OCI-M2 (cell line): ENCODE data around the gene WDR27.
"Not testable (repeated sequence)": the region's sequence is repeated elsewhere in the genome, so short reads cannot be mapped to it uniquely, and the experiment has no call there.

Experiments used
- DNase-seq: peaks from one replicate; lab custom pipeline; 2025; ENCODE audit not compliant: unreplicated experiment; lab: John Stamatoyannopoulos, UW

WDR27 gene

GRCh38 chr6:169533301-169534038 is 168.4 kb downstream of the WDR27 start:
- no peak for DNase-seq

DNA sequence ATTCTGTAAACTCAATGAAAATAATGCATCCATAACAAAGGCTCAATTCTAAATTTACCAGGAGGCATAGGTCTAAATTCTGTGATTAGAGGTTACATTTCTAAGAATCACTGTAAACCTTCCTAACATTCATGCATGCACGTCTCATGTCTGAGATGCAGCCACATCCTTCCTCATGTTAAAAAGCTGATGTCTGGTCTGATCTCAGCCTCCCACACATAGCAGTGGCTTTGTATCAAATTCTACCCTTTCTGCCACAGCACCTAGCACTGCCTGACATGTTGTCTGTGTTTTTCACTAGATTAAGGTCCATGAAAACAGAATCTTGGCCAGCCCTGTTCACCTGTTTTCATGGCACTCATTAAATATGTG is 171.1 kb downstream of the WDR27 start:
- no peak for DNase-seq

GRCh38 chr6:169529931-169530751 is 171.7 kb downstream of the WDR27 start:
- DNase-seq = no peak

DNA sequence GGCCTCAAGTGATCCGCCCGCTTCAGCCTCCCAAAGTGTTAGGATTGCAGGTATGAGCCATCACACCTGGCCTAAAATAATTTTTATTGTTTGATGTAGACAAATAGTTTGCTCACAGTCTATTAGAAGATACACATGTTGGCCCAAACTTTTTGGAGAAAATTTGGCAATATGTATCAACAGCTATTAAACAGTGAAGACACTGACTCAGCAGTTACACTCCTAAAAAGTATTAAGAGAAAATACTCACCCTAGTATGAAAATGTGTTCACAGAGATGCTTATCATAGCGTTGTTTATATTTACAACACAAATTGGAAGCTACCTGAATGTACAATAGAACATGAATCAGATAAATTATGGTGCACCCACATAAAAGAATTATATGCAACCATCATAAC is 173.1 kb downstream of the WDR27 start:
- DNase-seq = no peak

DNA sequence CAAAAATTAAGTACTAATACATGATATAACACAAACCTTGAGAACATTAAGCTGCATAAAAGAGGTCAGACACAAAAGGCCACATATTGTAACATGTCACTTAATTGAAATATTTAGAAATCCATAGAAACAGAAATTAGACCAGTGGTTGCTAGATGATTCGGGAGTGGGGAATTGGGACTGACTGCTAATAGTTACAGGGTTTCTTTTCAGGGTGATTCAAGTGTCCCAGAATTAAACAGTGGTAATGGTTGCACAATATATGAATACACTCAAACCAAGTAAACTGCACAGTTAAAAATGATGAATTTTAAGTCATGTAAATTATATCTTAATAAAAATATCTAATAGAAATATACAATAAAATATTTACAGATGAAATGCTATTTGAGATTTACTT is 174.5 kb downstream of the WDR27 start:
- no peak for DNase-seq

- no peak for DNase-seq
These were observed 180.0 kb downstream of the WDR27 start for GRCh38 chr6:169521825-169522224.

DNA sequence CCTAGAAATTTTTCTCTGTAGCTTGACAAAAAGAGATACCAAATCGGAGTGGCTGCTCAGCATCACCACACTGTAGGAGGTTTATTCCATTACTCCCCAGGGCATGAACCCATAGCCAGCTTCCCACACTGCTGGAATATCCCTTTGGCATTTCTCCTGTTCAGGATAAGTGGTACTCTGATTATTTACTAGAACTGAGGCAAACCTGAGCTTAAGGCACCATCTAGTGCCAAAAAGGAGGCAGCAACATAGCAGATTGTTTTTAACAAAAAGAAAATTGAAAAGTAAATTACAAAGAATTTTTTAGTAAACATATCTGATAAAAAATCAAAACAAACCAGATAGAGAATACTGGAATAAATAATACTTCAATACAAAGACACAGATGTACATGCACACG is 181.7 kb downstream of the WDR27 start:
- no peak for DNase-seq

- no peak for DNase-seq
These were observed 183.4 kb downstream of the WDR27 start for GRCh38 chr6:169518451-169518850.

DNA sequence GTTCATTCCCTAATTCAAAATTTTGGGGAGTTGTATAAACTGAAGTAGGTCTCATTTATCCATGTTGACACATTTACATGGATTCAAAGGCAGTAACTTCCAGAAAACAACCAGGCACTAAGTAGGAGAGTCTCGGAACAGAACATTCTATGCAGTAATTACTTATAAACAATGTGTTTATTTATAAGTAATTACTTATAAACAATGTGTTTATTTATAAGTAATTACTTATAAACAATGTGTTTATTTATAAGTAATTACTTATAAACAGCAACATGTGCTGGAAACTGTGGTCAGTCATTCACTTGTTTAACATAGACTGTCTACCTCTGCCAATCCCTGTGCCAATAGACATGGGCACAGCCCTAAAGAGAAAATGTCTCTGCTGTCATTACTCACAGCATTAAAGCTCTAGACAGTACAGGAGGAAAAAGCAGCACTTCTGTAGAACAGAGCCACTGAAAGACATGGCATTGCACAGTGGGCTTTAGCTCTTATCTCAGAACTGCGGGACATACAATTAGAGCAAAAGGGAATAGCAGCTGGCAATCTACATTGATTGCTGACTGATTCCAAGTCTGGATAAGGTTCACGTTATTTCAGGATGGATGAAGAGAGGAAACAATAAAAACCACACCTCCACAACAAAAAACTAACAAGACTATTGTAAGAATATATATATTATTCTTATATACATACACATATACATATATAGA is 188.2 kb downstream of the WDR27 start:
- no peak for DNase-seq

DNA sequence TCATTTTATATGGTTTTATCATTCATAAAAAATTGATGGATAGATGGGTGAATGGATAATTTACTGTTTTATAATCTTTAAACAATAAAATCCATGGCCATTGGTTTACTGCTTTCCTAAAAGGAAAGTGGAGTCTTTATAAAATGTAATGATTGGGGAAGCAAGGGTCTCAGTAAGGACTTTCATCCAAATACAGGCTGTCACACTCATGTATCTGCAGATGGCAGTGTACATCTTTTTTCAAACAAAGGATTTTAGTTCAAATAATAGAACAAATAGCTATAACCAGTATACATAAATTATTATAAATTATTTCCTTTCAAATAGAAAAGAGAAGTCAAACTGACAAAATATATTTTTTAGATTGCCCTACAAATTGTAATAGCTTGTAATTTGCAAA is 190.0 kb downstream of the WDR27 start:
- DNase-seq = not testable (repeated sequence)

DNA sequence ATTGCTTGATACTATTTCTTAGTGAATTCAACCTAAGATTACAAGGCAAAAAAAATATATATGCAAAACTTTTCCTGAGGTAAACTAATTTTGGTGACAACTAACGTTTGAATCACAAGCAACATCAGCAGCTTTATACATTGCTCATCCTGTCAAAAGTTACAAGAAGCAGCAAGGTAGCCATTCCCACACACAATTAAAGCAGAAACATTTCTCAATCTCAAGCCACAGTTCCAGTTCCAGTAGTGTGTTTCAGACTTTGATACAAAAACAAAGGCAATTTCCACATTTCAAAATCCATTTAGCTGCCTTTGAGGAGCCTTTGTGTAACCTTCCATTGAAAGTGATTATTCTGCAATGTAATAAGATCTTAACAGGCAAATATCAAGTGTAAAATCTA is 191.0 kb downstream of the WDR27 start:
- no peak for DNase-seq

- DNase-seq = no peak
These were observed 193.4 kb downstream of the WDR27 start for GRCh38 chr6:169508452-169508851.

DNA sequence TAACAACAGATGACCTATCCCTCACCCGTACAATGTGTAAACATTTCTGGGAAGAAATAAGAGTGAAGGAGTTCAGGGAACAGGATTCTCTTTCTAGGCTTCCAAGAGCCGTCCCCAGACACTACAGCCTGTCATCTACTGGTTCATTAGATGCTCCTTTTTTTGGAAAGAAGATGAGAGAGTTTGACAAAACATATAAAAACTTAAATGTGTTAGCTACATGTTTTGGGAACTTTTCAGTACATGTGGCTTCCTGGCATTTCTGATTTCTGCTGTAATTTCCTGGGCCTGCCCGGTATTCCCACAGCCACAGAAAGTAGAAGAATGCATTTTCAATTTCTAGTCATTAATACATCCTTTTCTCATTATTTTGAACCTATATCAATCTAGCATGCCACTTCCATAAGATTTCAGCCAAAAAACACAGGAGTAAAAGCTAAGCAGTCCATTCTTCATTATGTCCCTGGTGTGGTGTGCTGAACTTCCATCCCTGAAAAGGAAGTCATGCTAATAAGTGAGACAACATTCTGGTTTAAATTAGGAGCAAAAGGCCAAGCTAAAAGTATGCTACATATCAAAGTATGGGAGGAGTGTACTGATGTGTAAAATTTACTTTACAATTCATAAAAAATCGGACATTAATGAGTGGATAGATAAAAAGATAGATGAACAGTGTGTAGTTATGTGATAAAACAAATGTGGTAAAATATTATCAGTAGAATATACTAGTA is 198.2 kb downstream of the WDR27 start:
- DNase-seq = no peak

- DNase-seq = no peak
These were observed 199.4 kb downstream of the WDR27 start for GRCh38 chr6:169502445-169502844.

GRCh38 chr6:169501777-169502313 is 200.0 kb downstream of the WDR27 start:
- DNase-seq = no peak

DNA sequence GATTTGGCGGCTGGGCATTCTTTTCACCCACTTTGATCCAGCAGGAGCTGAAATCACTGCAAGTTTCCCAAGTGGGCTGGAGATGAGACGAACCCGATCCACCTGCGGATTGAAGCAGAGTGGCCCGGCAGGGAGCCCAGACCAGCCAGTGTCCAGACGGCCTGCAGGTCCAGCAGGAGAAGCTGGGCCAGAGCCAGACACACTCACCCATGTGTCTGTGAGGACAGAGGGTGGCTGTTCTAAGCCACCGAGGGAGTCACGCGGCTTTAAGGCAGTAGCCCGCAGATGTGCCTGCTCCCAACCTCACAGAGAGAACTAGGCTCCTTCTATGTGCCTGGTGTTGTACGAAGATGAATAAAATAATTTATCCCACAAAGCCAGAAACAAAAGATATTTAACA is 200.7 kb downstream of the WDR27 start:
- no peak for DNase-seq

DNA sequence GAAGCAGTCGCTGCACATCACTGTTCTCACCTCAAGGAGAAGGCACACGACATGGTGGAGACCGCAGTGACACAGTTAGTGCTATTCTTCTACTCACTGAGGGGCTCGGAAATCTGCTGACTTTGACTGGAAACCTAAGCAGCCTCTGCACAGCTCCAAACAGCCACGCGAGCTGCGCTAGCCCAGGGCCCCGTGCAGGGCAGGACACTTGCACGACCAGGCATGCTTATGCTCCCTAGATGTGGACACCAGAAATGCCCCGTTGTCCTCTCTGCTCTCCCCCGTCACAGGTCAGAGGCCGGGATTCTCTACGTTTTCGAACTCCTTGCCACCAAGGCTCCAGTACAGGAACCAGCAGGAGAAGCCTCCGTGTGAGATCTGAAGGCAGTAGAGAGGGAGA is 201.1 kb downstream of the WDR27 start:
- no peak for DNase-seq

- DNase-seq = no peak
These were observed 202.0 kb downstream of the WDR27 start for GRCh38 chr6:169499848-169500247.

GRCh38 chr6:169498916-169499513 is 202.8 kb downstream of the WDR27 start:
- DNase-seq = no peak

DNA sequence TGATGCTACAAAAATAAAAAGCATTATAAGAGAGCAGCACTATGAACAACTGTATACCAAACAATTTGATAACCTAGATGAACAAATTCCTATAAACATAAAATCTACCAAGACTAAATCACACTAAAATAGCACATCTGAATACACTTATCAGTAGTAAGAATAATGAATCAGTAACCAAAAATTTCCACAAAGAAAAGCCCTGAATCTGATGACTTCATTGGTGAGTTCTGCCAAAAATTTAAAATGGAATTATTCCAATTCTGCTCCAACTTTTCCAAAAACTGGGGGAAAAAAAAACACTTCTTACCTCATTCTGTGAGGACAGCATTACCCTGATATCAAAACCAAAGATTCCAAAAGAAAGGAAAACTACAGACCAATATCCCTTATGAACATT is 206.2 kb downstream of the WDR27 start:
- DNase-seq = no peak

- no peak for DNase-seq
These were observed 207.8 kb downstream of the WDR27 start for GRCh38 chr6:169494038-169494437.
